NCI-H82 treated with DMSO at 0.1 percent for 48 hours (cell line): ENCODE results near the gene CCDC33.

ENCODE experiments used
- DNase-seq: peaks from one replicate; lab custom pipeline; 2025; ENCODE audit not compliant: unreplicated experiment; lab: John Stamatoyannopoulos, UW

CCDC33 gene

GRCh38 chr15:74228723-74229081 lies 7.4 kb upstream of the CCDC33 start:
- DNase-seq, result peak; percentile 94

- no peak for DNase-seq
Measured at GRCh38 chr15:74229686-74230085, 6.4 kb upstream of the CCDC33 start.

- DNase-seq, result no peak
Measured at GRCh38 chr15:74231475-74231874, 4.7 kb upstream of the CCDC33 start.

GRCh38 chr15:74233373-74233772 lies 2.8 kb upstream of the CCDC33 start:
- DNase-seq, result no peak

- DNase-seq, result peak; percentile 27
Measured at GRCh38 chr15:74233851-74234597, 2.1 kb upstream of the CCDC33 start.

GRCh38 chr15:74234598-74234875 lies 1.6 kb upstream of the CCDC33 start:
- DNase-seq, result no peak

GRCh38 chr15:74239051-74239705 lies 3.1 kb downstream of the CCDC33 start:
- peak; percentile 40 for DNase-seq

- peak; percentile 57 for DNase-seq
Measured at GRCh38 chr15:74240002-74240568, 4.0 kb downstream of the CCDC33 start.

GRCh38 chr15:74240897-74241614 lies 4.9 kb downstream of the CCDC33 start:
- no peak for DNase-seq

GRCh38 chr15:74242441-74243185 lies 6.5 kb downstream of the CCDC33 start:
- DNase-seq, result no peak

- DNase-seq, result no peak
Measured at GRCh38 chr15:74243431-74243830, 7.3 kb downstream of the CCDC33 start.

GRCh38 chr15:74244822-74245341 lies 8.8 kb downstream of the CCDC33 start:
- DNase-seq, result no peak

- peak; percentile 94 for DNase-seq
Measured at GRCh38 chr15:74245342-74245931, 9.3 kb downstream of the CCDC33 start.

GRCh38 chr15:74250266-74250665 lies 14.1 kb downstream of the CCDC33 start:
- DNase-seq, result no peak

- no peak for DNase-seq
Measured at GRCh38 chr15:74251131-74251811, 15.1 kb downstream of the CCDC33 start.

GRCh38 chr15:74252291-74252690 lies 16.2 kb downstream of the CCDC33 start:
- no peak for DNase-seq

- no peak for DNase-seq
Measured at GRCh38 chr15:74252721-74253120, 16.6 kb downstream of the CCDC33 start.

- peak; percentile 39 for DNase-seq
Measured at GRCh38 chr15:74253211-74253921, 17.2 kb downstream of the CCDC33 start.

- no peak for DNase-seq
Measured at GRCh38 chr15:74257105-74257504, 21.0 kb downstream of the CCDC33 start.
